Measurements from ENCODE around the gene PON1.

The PON1 gene

DNA sequence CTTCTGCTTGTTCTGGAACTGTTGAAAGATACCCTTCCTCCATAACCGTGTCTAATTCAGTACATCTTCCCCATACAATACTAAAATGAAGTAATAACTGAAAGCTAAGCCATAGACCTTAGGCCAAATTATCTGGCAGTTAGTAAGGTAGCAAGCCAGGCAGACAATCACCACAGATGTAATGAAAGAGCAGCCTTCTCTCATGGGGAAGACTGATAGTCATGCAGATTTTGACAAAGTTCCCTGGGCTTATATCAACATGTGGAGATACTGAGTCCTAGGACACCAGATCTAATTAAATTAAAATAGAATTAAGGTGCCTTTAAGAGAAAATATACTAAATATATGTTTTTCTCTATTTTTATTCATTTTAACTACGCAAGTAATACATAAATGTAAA, 61.5 kb downstream of the PON1 start:
- ChIA-PET POLR2A (ENCODE audit: low non-redundant PET) (no interaction called here), CTCF (no interaction called here)
- no peak for DNase-seq (ENCODE audit: low spot score)
- H3K27ac ChIP-seq: no peak overlapping the region
- TF ChIP-seq, protein P1, sequence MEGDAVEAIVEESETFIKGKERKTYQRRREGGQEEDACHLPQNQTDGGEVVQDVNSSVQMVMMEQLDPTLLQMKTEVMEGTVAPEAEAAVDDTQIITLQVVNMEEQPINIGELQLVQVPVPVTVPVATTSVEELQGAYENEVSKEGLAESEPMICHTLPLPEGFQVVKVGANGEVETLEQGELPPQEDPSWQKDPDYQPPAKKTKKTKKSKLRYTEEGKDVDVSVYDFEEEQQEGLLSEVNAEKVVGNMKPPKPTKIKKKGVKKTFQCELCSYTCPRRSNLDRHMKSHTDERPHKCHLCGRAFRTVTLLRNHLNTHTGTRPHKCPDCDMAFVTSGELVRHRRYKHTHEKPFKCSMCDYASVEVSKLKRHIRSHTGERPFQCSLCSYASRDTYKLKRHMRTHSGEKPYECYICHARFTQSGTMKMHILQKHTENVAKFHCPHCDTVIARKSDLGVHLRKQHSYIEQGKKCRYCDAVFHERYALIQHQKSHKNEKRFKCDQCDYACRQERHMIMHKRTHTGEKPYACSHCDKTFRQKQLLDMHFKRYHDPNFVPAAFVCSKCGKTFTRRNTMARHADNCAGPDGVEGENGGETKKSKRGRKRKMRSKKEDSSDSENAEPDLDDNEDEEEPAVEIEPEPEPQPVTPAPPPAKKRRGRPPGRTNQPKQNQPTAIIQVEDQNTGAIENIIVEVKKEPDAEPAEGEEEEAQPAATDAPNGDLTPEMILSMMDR (conservative IDR thresholded peaks at IDR 0.05; ENCODE audit: low read depth): no peak

DNA sequence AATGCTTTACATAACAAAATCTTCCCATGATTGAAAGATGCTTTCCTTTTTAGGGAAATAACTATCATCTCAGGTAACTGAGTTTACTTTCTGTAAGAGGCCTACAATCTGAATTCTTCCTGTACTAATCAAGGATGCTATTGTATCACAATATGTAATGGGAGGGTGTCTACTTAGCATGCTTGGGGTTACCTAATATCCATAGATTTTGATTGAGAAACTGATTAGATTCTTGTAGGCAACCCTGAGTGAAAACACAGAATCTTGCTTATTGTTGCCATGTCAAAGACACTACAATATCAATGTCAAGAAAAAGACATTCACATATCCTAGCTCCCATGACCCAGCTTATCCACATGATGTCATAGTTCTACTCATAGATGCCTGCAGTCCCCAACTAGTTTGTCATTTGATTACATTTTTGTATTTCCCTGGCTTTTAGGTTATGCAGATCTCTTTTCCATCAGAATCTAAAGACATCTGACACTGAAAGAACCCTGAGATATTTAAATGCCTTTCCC, 62.4 kb downstream of the PON1 start:
- DNase-seq (ENCODE audit: low spot score): no peak
- ChIA-PET POLR2A (ENCODE audit: low non-redundant PET) (no interaction called here), CTCF (no interaction called here)
- TF ChIP-seq, protein P1 (conservative IDR thresholded peaks at IDR 0.05; ENCODE audit: low read depth): no peak
- H3K27ac ChIP-seq: no peak overlapping the region

DNA sequence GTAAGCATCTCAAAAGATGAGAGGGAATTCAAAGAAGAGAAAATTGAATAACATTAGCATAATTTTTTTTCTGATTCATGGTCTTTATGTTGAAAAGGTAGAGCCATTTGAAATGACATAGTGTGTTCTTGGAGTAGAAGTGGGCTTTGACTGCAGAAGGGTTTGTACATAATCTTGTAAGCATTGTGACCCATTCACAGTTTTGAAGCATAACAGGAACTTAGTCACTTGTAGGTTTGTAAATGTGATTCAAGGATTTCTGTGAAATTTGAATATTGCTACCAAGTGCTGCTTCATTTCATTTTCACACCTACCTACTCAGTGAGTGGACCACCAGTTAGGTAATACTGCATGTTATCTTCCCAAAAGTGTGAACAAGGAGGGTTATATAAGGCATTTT, 68.6 kb downstream of the PON1 start:
- POLR2A ChIA-PET (ENCODE audit: low non-redundant PET): no interaction called here
- CTCF ChIA-PET: no interaction called here
- H3K27ac ChIP-seq: no peak overlapping the region
- TF ChIP-seq, protein P1 (conservative IDR thresholded peaks at IDR 0.05; ENCODE audit: low read depth): no peak
- no peak for DNase-seq (ENCODE audit: low spot score)

DNA sequence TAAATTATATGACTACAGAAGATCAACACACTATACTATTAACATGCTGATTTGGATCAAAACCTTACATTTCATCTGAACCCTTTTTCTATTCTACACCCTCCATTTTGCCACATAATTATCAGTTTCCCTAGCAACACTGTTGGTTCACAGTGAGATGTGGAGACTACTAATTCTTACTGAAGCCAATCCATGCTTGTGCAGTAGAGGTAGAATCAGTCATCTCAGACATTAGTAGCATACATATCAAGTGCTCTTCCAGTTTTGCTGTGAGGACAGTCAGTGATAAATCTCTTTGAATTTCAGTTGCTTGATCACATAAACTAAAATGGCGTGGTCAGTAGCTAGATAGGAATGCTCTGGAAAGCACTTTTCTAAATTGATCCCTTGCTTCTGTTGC, 70.3 kb downstream of the PON1 start:
- H3K27ac ChIP-seq: no peak overlapping the region
- CTCF ChIA-PET: no interaction called here
- POLR2A ChIA-PET (ENCODE audit: low non-redundant PET): no interaction called here
- no peak for DNase-seq (ENCODE audit: low spot score)
- TF ChIP-seq, protein P1 (conservative IDR thresholded peaks at IDR 0.05; ENCODE audit: low read depth): no peak

DNA sequence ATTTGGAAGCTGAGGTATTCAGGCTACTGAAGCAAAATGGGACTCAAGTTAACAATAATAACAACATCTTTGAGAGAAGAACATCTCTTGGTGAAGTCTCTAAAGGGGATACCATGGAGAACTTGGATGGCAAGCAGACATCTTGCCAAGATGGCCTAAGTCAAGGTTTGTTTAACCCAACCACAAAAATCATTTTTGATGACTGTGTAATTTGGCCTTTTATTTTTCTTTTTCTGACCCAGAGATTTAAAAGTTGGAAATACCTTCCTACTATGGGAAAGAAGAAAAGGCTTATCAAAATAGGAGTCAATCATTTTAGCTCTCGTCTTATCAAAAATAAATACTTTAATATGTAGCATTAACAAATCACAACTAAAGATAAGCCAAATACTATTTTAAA, 72.4 kb downstream of the PON1 start:
- ChIA-PET POLR2A (ENCODE audit: low non-redundant PET) (no interaction called here), CTCF (no interaction called here)
- no peak for DNase-seq (ENCODE audit: low spot score)
- TF ChIP-seq, protein P1 (conservative IDR thresholded peaks at IDR 0.05; ENCODE audit: low read depth): no peak
- H3K27ac ChIP-seq: no peak overlapping the region

DNA sequence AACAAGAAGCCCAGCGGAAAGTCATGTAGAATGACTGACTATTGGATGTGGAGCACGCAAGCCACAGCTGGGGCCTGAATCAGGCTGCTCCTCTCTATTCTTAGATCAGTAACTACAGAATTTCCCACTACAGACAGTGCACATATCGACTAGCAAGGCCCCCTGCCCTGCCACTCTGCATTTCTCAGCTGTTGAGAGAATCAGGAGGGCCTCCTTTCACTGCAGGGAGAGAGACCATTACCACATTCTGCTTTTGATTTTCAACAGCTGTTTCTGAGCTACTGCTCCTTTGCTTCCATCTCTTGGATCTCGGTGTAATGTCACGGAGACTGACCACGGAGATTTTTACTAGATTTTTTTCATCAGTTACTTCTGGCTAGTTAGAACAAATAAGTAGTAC, 73.8 kb downstream of the PON1 start:
- POLR2A ChIA-PET (ENCODE audit: low non-redundant PET): no interaction called here
- CTCF ChIA-PET: no interaction called here

More for the DNA sequence above, 73.8 kb downstream of the PON1 start:
- TF ChIP-seq, protein P1 (conservative IDR thresholded peaks at IDR 0.05; ENCODE audit: low read depth): no peak
- no peak for DNase-seq (ENCODE audit: low spot score)
- H3K27ac ChIP-seq: no peak overlapping the region

Measured in RWPE1 (cell line).